Gastroesophageal sphincter (tissue), 4 donors: ENCODE measurements around the gene VPS8. TPM values are rescaled to one million over a fixed set of nuclear protein-coding genes. Genes with fewer than 3 reads are reported as not detected.

Experiments used
- ATAC-seq: fragments of 150-250 bp; one replicate; pipeline ENCODE4 v1.9.1; 2016; ENCODE audit warnings: mild to moderate bottlenecking, moderate library complexity
- H3K27ac ChIP-seq, 4 donors: fragments of 200-600 bp; sonication (generic) in 3 of 4; 1 replicate in 3 of 4; 2 replicates in 1 of 4; pipeline ENCODE4 v1.5.1; 2016 to 2019
- H3K27me3 ChIP-seq: fragments of 200-600 bp; sonication (generic); one replicate; pipeline ENCODE4 v1.5.1; 2019
- H3K36me3 ChIP-seq, 2 donors: fragments of 200-600 bp; sonication (generic); one replicate each; pipeline ENCODE4 v1.5.1; 2019; ENCODE audit warnings: control low read depth in 1 of 2
- H3K4me1 ChIP-seq, 3 donors: fragments of 200-600 bp; sonication (generic); 1 replicate in 2 of 3; 2 replicates in 1 of 3; pipeline ENCODE4 v1.5.1; 2016 to 2019; ENCODE audit warnings: control low read depth in 2 of 3
- H3K4me3 ChIP-seq, 2 donors: fragments of 200-600 bp; sonication (generic); one replicate each; pipeline ENCODE4 v1.5.1; 2019; ENCODE audit warnings: mild to moderate bottlenecking in 1 of 2, moderate library complexity in 1 of 2
- H3K9me3 ChIP-seq, 3 donors: fragments of 200-600 bp; sonication (generic); one replicate each; pipeline ENCODE4 v1.5.1; 2017 to 2019; ENCODE audit warnings: control low read depth in 2 of 3
- EP300 ChIP-seq: sonication (generic); formaldehyde crosslinking; IDR thresholded peaks from one replicate; pipeline ENCODE4 v1.6.1; 2017; ENCODE audit warnings: antibody characterized with exemption, mild to moderate bottlenecking
- POLR2A ChIP-seq, 2 donors: fragments of 450-650 bp; IDR thresholded peaks; one replicate each; pipeline ENCODE4 v1.6.1; 2017; ENCODE audit warnings: antibody characterized with exemption in 2 of 2, mild to moderate bottlenecking in 2 of 2, moderate library complexity in 1 of 2
- POLR2AphosphoS5 ChIP-seq: sonication (generic); formaldehyde crosslinking; IDR thresholded peaks from one replicate; pipeline ENCODE4 v1.6.1; 2017; ENCODE audit warnings: antibody characterized with exemption
- WGBS, 2 donors: methylation state at CpG; one replicate each; pipeline ENCODE4 v1.1.5; 2018; ENCODE audit warnings: low coverage in 1 of 2; 5-methylcytosine and 5-hydroxymethylcytosine counted together
- total RNA-seq, 4 donors: library from RNA; depleted of rRNA; stranded (reverse); fragments of >200 nt; gene quantifications; one replicate each; pipeline ENCODE4 v1.1.0, GENCODE V29; 2016
- TF ChIP-seq, protein P1 (sequence below), 4 experiments: fragments of 200-600 bp in 2 of 4; fragments of 450-650 bp in 2 of 4; sonication (generic) in 1 of 4; IDR thresholded peaks; one replicate each; pipeline ENCODE4 v1.5.1; 2017 to 2019; ENCODE audit warnings: antibody characterized with exemption in 4 of 4, mild to moderate bottlenecking in 2 of 4, moderate library complexity in 2 of 4

Gene VPS8
- total RNA-seq, 4 donors from 2014 or later = 27.1 to 72.5 (median 40.8) TPM

DNA sequence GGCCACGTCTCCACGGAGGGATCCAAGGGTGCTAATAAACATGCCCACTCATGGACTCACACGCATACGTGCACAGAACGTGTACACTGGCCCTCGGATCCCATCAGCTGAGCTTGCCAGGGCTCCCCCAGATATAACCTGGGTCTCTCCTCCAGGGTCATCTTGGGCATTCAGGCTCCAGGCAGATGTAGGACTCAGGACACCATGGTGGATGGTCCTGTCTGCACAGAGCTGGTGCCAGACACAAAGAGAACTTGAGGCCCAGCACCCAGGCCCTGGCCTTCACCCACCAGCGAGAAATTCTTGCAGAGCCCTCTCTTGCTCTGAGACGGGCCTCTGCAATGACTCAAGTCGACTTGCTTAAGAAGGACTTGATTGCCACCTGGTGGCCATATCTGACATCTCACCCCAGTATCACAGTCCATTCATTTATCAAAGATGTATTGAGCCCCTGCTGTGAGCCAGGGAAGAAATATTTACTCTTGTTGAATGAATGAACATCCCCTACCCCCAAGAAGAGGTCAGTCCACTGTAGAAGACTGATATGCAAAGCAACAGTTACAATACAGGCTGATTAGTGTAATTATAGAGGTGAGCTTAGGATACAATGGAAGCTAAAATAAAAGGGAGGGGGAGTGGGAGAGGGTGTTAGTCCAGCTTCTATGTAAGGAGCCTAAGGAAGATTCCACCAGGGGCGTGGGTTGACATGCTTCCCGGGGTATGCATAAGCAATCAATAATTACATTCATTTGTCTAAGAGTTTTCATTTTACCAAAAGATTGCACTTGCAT is 34.2 kb upstream of the VPS8 start:
- no peaks in the 10 kb centered on the region for H3K9me3 ChIP-seq
- H3K27me3 ChIP-seq = peaks cover 32% of the 10 kb centered on the region
- ATAC-seq = peak; percentile 86
- H3K27ac ChIP-seq = no peak overlapping the region
- TF ChIP-seq, protein P1, sequence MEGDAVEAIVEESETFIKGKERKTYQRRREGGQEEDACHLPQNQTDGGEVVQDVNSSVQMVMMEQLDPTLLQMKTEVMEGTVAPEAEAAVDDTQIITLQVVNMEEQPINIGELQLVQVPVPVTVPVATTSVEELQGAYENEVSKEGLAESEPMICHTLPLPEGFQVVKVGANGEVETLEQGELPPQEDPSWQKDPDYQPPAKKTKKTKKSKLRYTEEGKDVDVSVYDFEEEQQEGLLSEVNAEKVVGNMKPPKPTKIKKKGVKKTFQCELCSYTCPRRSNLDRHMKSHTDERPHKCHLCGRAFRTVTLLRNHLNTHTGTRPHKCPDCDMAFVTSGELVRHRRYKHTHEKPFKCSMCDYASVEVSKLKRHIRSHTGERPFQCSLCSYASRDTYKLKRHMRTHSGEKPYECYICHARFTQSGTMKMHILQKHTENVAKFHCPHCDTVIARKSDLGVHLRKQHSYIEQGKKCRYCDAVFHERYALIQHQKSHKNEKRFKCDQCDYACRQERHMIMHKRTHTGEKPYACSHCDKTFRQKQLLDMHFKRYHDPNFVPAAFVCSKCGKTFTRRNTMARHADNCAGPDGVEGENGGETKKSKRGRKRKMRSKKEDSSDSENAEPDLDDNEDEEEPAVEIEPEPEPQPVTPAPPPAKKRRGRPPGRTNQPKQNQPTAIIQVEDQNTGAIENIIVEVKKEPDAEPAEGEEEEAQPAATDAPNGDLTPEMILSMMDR (IDR thresholded peaks at IDR 0.05) = peak in 3 of 4 experiments; percentile 86 to 98 (median 97)
- no peak for TF ChIP-seq EP300
- peaks cover 0 to 6% (median 0%) of the 10 kb centered on the region in 3 donors for H3K4me1 ChIP-seq
- H3K4me3 ChIP-seq = no peak overlapping the region
- WGBS, 2 donors = 11 to 25% methylated on average over 4 to 6 of the region's 11 CpGs
- H3K36me3 ChIP-seq = no peaks in the 10 kb centered on the region

DNA sequence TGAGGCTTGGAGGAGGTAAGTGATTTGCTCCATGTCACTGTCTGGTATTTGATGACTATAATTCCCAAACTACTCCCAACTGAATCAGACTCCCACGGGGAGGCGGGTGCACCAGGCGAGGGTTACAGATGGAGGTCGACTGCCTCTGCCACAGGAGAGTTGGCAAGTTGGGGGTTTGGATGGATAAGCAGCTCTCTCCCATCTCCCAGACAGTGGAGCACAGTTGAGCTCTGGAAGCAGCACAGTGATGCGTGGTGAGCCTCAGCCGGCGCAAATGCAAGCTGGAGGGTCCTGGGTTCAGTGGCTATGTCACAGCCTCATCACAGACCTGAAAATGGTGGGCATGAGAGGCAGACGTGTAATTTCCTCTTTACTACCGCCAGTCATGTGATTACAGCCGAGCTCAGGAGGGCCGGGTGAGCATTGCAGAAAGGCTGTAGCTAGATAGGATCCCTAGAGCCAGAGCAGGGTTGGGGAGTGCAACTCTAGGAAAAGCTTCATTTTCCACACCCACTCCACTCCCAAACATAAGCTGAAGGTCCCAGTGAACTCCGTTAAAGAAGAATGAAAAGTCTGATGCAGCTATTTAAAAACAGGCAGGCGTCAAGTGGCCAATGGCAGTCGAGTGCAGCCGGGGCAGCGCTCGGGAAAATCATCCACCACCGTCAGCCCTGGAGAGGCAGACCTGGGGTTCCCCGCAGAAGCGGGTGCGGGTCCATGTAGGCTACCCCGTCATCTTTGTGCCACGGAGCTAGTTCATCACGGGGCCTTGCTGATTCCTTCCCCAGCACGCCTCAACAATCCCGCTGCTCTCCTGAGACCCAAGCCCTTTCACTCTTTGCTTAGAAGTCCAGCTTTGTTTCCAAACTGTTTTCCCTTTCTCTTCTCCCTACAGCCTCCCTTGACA is 33.3 kb upstream of the VPS8 start:
- ATAC-seq = no peak
- no peaks in the 10 kb centered on the region for H3K36me3 ChIP-seq
- H3K9me3 ChIP-seq = no peaks in the 10 kb centered on the region
- 40 to 60% methylated on average over 3 to 8 of the region's 26 CpGs for WGBS, 2 donors
- H3K27ac ChIP-seq = no peak overlapping the region
- TF ChIP-seq, protein P1 (IDR thresholded peaks at IDR 0.05) = no peak
- TF ChIP-seq POLR2AphosphoS5 (no peak), EP300 (no peak)
- H3K27me3 ChIP-seq = peaks cover 37% of the 10 kb centered on the region
- peaks cover 0 to 6% (median 0%) of the 10 kb centered on the region in 3 donors for H3K4me1 ChIP-seq
- no peak overlapping the region for H3K4me3 ChIP-seq

DNA sequence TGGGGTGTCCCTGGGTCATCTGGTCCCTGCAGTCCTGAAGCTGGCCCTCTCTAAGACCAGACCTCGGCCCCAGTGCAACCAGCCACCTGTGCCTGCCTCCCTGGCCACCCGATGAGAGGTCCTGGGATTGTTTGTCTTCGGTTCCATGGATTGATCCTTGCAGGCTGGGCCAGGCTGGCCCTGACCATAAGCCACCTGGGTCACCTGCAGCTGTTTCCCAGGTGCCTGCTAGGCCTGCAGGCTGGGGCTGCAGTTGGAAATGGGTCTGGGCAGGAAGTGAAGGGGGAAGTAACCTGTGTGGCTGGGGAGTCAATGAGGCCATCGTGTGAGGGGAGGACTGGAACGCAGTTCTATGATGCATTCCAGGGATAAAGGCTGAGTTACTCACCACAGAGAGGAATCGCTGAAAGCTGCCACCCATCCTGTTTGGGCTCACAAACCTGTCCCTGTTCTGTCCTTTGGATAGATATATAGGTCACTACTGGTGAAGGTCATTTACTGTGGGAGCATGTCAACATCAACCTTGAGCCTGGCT is 30.9 kb upstream of the VPS8 start:
- TF ChIP-seq POLR2AphosphoS5 (no peak), EP300 (no peak), POLR2A (IDR thresholded peaks at IDR 0.05) (no peak)
- TF ChIP-seq, protein P1 (IDR thresholded peaks at IDR 0.05) = no peak
- Histone ChIP-seq H3K9me3 (no peaks in the 10 kb centered on the region), H3K27me3 (peaks cover 37% of the 10 kb centered on the region), H3K4me3 (no peak overlapping the region), H3K36me3 (no peaks in the 10 kb centered on the region), H3K27ac (no peak overlapping the region), H3K4me1 (peaks cover 0 to 11% (median 3%) of the 10 kb centered on the region in 3 donors)
- WGBS, 2 donors = 82% methylated on average over 3 of the region's 6 CpGs; no CpG with 5 or more reads in 1 of the 2 donors
- no peak for ATAC-seq

DNA sequence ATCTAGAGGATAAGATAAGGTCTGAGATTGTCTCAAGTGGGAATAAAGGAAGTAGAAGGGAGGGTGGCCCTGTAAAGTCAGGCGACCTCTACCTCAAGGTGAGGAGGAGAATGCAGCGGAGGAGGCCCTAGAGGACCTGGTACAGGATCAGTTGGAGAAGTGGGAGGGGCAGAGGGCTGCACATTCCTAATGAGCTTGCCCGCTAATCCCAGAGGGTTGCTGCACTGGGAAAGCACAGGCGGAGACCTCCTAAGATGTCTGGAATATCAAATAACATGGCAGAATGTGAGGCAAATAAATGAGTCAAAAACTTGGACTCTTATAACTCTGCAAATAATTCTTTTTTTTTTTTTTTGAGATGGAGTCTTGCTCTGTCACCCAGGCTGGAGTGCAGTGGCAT is 30.2 kb upstream of the VPS8 start:
- no peak overlapping the region for H3K27ac ChIP-seq
- peaks cover 0 to 18% (median 8%) of the 10 kb centered on the region in 3 donors for H3K4me1 ChIP-seq
- TF ChIP-seq EP300 = no peak
- no peak for TF ChIP-seq POLR2A (IDR thresholded peaks at IDR 0.05)
- no peak for TF ChIP-seq POLR2AphosphoS5
- TF ChIP-seq, protein P1 (IDR thresholded peaks at IDR 0.05) = no peak
- H3K27me3 ChIP-seq = peaks cover 37% of the 10 kb centered on the region
- 82 to 100% methylated on average over 3 to 4 of the region's 4 CpGs for WGBS, 2 donors
- no peak for ATAC-seq
- no peaks in the 10 kb centered on the region for H3K36me3 ChIP-seq
- no peaks in the 10 kb centered on the region for H3K9me3 ChIP-seq
- no peak overlapping the region for H3K4me3 ChIP-seq
